CD4-positive, alpha-beta T cell (primary cell): Measurements from ENCODE around the gene STMND1. TPM values are rescaled to one million over a fixed set of nuclear protein-coding genes. Genes with fewer than 3 reads are reported as not detected.

ENCODE experiments used
- ATAC-seq: fragments of 200-7000 bp; cut with Tn5 transposase; one replicate; pipeline ENCODE4 v1.10.0; 2022; ENCODE audit warnings: mild to moderate bottlenecking; ENCODE audit not compliant: poor library complexity
- CTCF ChIA-PET: fragments of 350-600 bp; sonication (Branson Sonifier 250); formaldehyde crosslinking; loops from one replicate; lab custom pipeline; 2021; ENCODE audit warnings: antibody characterized with exemption, inconsistent platforms; lab: Charles Lee
- POLR2A ChIA-PET: fragments of 350-600 bp; sonication (Branson Sonifier 250); formaldehyde crosslinking; loops from one replicate; lab custom pipeline; 2021; ENCODE audit warnings: antibody characterized with exemption, inconsistent platforms; lab: Charles Lee
- DNase-seq, 14 experiments: peaks; one replicate each; pipeline ENCODE4 v3.0.0-alpha.2; 2013 to 2020; ENCODE audit warnings: mixed read lengths in 2 of 14
- H3K27ac ChIP-seq, 2 donors: one replicate each; pipeline versions ENCODE4 v1.5.1 to v1.7.0; 2013; ENCODE audit warnings: low read length in 2 of 2, low read depth in 1 of 2, mild to moderate bottlenecking in 1 of 2
- H3K27me3 ChIP-seq, 2 experiments: 1 replicate in 1 of 2; 2 replicates in 1 of 2; pipeline versions ENCODE4 v1.6.1 to v1.7.0; 2013; ENCODE audit warnings: low read length in 2 of 2, control low read depth in 1 of 2, mild to moderate bottlenecking in 1 of 2, moderate library complexity in 1 of 2; ENCODE audit not compliant: insufficient read depth in 2 of 2, control insufficient read depth in 1 of 2
- H3K36me3 ChIP-seq: one replicate; pipeline ENCODE4 v1.6.1; 2013; ENCODE audit warnings: low read length, control low read depth; ENCODE audit not compliant: insufficient read depth
- H3K4me1 ChIP-seq: one replicate; pipeline ENCODE4 v1.6.1; 2013; ENCODE audit warnings: low read length, control low read depth; ENCODE audit not compliant: insufficient read depth
- H3K4me3 ChIP-seq: one replicate; pipeline ENCODE4 v1.5.1; 2013; ENCODE audit warnings: mild to moderate bottlenecking, low read length, moderate library complexity
- H3K9me3 ChIP-seq, 2 experiments: 1 replicate in 1 of 2; 2 replicates in 1 of 2; pipeline versions ENCODE4 v1.6.1 to v1.7.0; 2013; ENCODE audit warnings: low read length in 2 of 2, mild to moderate bottlenecking in 2 of 2, control low read depth in 1 of 2, moderate library complexity in 1 of 2; ENCODE audit not compliant: control insufficient read depth in 1 of 2, insufficient read depth in 1 of 2
- H3K27ac Mint-ChIP-seq: one replicate; pipeline ENCODE4 v1.8.0; 2020; ENCODE audit warnings: mixed read lengths
- H3K27me3 Mint-ChIP-seq: one replicate; pipeline ENCODE4 v1.8.0; 2021; ENCODE audit warnings: mixed read lengths
- H3K36me3 Mint-ChIP-seq: one replicate; pipeline ENCODE4 v1.8.0; 2021; ENCODE audit warnings: low read depth, mixed read lengths
- H3K4me1 Mint-ChIP-seq: one replicate; pipeline ENCODE4 v1.8.0; 2021; ENCODE audit warnings: low read depth, mixed read lengths
- H3K4me3 Mint-ChIP-seq: one replicate; pipeline ENCODE4 v1.8.0; 2020; ENCODE audit warnings: mild to moderate bottlenecking, mixed read lengths
- H3K9me3 Mint-ChIP-seq: one replicate; pipeline ENCODE4 v1.8.0; 2020; ENCODE audit warnings: mixed read lengths
- intact Hi-C, 2 experiments: fragments of 100-400 bp; cut with DNase I in 1 of 2; cut with micrococcal nuclease in 1 of 2; formaldehyde crosslinking; loops; one replicate each; pipeline versions ENCODE4 v1.15.1 to v1.9.0; 2023 to 2025; cut with DNase I, micrococcal nuclease
- total RNA-seq, 174 experiments: library from RNA in 2 of 174; stranded (reverse) in 2 of 174; gene quantifications; one replicate each; pipeline ENCODE4 v1.2.3 and lab custom pipeline; 2021 to 2026
- TF ChIP-seq, protein P1 (sequence below): fragments of 200-600 bp; IDR thresholded peaks from one replicate; pipeline ENCODE4 v1.8.0; 2022; ENCODE audit warnings: antibody characterized with exemption, mild to moderate bottlenecking

The STMND1 gene
- total RNA-seq, 2 experiments from 2014 or later: not detected

DNA sequence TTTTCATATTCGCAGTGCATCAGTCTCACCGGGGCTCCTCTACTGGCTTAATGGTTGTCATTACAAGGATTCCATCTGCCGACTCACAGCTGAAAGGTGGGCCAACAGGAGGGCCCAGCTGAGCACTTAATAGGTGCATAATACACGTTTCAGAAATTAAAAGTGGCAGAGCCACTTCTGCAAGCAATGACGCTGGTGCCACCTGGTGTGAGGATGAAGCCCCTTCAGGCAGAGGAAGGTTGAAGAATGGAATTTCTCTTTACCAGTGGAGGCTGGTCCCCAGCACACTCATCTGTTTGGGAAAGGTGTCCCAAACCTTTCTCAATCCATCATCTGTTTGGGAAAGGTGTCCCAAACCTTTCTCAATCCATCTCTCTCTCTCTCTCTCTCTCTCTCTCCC is 8.2 kb upstream of the STMND1 start:
- Histone ChIP-seq H3K27ac (no peak overlapping the region), H3K4me3 (no peak overlapping the region), H3K36me3 (no peaks in the 10 kb centered on the region), H3K4me1 (no peaks in the 10 kb centered on the region), H3K9me3 (peaks cover 0 to 5% of the 10 kb centered on the region in 2 experiments), H3K27me3 (peaks cover 3 to 17% of the 10 kb centered on the region in 2 experiments)
- peak in 1 of 14 experiments; percentile 3 for DNase-seq
- no peaks in the 10 kb centered on the region for H3K9me3 Mint-ChIP-seq
- no peaks in the 10 kb centered on the region for H3K36me3 Mint-ChIP-seq
- H3K27me3 Mint-ChIP-seq: peaks cover 40% of the 10 kb centered on the region
- no peak overlapping the region for H3K27ac Mint-ChIP-seq
- TF ChIP-seq, protein P1, sequence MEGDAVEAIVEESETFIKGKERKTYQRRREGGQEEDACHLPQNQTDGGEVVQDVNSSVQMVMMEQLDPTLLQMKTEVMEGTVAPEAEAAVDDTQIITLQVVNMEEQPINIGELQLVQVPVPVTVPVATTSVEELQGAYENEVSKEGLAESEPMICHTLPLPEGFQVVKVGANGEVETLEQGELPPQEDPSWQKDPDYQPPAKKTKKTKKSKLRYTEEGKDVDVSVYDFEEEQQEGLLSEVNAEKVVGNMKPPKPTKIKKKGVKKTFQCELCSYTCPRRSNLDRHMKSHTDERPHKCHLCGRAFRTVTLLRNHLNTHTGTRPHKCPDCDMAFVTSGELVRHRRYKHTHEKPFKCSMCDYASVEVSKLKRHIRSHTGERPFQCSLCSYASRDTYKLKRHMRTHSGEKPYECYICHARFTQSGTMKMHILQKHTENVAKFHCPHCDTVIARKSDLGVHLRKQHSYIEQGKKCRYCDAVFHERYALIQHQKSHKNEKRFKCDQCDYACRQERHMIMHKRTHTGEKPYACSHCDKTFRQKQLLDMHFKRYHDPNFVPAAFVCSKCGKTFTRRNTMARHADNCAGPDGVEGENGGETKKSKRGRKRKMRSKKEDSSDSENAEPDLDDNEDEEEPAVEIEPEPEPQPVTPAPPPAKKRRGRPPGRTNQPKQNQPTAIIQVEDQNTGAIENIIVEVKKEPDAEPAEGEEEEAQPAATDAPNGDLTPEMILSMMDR: no peak
- no peak for ATAC-seq
- ChIA-PET POLR2A (no interaction called here), CTCF (no interaction called here)
- no peaks in the 10 kb centered on the region for H3K4me1 Mint-ChIP-seq
- intact Hi-C loops: no loop called here
- H3K4me3 Mint-ChIP-seq: no peak overlapping the region

DNA sequence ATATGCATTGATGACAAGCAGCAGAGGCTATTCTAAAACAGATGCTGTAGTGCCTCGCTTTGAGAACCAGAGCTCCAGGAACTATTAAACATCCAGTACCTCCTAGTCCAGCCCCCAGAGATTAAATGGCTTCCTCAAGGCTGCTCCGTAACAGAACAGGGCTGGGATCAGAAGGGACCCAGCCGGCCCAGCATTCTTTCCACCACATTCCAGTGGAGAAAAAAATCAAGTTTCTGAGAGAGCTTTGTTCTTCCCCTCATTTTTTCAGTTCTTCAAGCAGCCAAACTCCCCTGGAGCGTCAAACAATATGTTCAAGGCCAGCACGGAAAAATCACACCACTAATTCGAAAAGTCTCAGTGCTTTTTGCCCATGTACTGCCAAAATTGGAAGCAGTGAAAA is 5.8 kb upstream of the STMND1 start:
- peaks cover 64% of the 10 kb centered on the region for H3K27me3 Mint-ChIP-seq
- no peaks in the 10 kb centered on the region for H3K36me3 Mint-ChIP-seq
- no peaks in the 10 kb centered on the region for H3K4me1 Mint-ChIP-seq
- TF ChIP-seq, protein P1: no peak
- intact Hi-C loops: no loop called here
- no peak for DNase-seq
- no peak overlapping the region for H3K4me3 ChIP-seq
- H3K27me3 ChIP-seq: peaks cover 10 to 36% of the 10 kb centered on the region in 2 experiments
- H3K9me3 Mint-ChIP-seq: no peaks in the 10 kb centered on the region
- no peak overlapping the region for H3K27ac Mint-ChIP-seq
- no peaks in the 10 kb centered on the region for H3K4me1 ChIP-seq
- POLR2A ChIA-PET: no interaction called here
- no peaks in the 10 kb centered on the region for H3K9me3 ChIP-seq
- H3K36me3 ChIP-seq: no peaks in the 10 kb centered on the region
- H3K4me3 Mint-ChIP-seq: no peak overlapping the region
- no peak overlapping the region for H3K27ac ChIP-seq
- no peak for ATAC-seq
- CTCF ChIA-PET: no interaction called here

DNA sequence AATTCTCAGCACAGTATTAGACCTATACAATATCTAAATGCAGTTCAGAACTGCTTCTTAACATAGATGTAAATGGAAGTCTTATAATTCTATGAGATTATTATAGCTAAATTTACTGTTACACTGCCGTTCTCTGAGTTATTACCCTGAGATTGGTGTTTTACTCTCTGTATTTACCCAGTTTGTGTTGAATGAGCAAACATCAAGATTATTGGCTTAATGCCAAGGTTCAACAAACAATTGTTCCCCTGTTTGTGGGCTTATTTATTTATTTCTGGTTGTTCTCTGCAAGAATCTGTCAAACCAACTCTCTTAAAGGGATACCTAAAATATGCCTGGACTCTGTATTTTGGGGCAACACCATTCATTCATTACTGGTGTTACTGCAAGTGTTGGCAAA is 5.2 kb upstream of the STMND1 start:
- Histone ChIP-seq H3K27me3 (peaks cover 14 to 40% of the 10 kb centered on the region in 2 experiments), H3K4me3 (no peak overlapping the region), H3K27ac (no peak overlapping the region), H3K4me1 (peaks cover 3% of the 10 kb centered on the region), H3K9me3 (no peaks in the 10 kb centered on the region), H3K36me3 (no peaks in the 10 kb centered on the region)
- H3K9me3 Mint-ChIP-seq: no peaks in the 10 kb centered on the region
- intact Hi-C loops: no loop called here
- no peak for DNase-seq
- no peak for ATAC-seq
- no peak overlapping the region for H3K27ac Mint-ChIP-seq
- CTCF ChIA-PET: no interaction called here
- TF ChIP-seq, protein P1: no peak
- H3K27me3 Mint-ChIP-seq: peaks cover 64% of the 10 kb centered on the region
- no peaks in the 10 kb centered on the region for H3K36me3 Mint-ChIP-seq
- peaks cover 4% of the 10 kb centered on the region for H3K4me1 Mint-ChIP-seq
- POLR2A ChIA-PET: no interaction called here
- H3K4me3 Mint-ChIP-seq: no peak overlapping the region
